Fibroblast of the aortic adventitia (primary cell): ENCODE data around the gene GOLGA8R. TPM values are rescaled to one million over a fixed set of nuclear protein-coding genes. Genes with fewer than 3 reads are reported as not detected.
"Not testable (repeated sequence)": the region's sequence is repeated elsewhere in the genome, so short reads cannot be mapped to it uniquely, and the experiment has no call there.

Experiments
- DNase-seq: peaks from one replicate; pipeline ENCODE4 v3.0.0-alpha.2; 2010; ENCODE audit warnings: low read depth
- H3K4me3 ChIP-seq: 2 replicates; pipeline ENCODE4 v1.5.1; 2011; ENCODE audit warnings: low read depth, mild to moderate bottlenecking, control low read depth, low read length, moderate library complexity
- small RNA-seq: library from RNA; depleted of rRNA; stranded (forward); fragments of <200 nt; gene quantifications from one replicate; pipeline ENCODE3, GENCODE V24; 2012
- total RNA-seq: library from RNA; depleted of rRNA; stranded (reverse); fragments of >200 nt; gene quantifications from 2 replicates; pipeline ENCODE4 v1.2.3, GENCODE V29; 2012; ENCODE audit warnings: low replicate concordance

The GOLGA8R gene
- total RNA-seq, 1 donor = 2.3 TPM

- not testable (repeated sequence) for DNase-seq, H3K4me3 ChIP-seq
These were observed 53.1 kb downstream of the GOLGA8R start for GRCh38 chr15:30360990-30361389.

DNA sequence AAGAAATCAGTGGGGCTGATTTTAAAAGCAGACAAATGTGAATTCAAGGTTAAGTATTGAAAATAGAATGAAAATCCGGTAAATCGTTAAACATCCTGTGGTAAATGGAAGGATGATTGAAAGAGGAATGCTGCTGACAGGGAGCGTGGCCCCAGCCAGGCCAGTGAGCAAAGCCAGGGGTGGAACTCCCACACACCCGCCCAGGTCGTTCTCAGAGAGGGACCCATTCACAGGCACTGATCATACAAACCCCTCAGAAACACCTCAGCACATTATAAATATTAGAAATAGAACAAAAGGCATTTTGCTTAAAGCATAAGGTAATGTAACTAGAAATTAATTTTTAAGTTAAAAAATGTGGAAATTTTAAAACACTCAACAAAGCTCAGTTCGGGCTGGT lies 59.0 kb downstream of the GOLGA8R start:
- H3K4me3 ChIP-seq, DNase-seq: not testable (repeated sequence)

Small RNA genes lying within 50 kb of the gene (small RNA-seq; reads per million reads assigned to genes)
- gene AC019322.2 (not detected), gene RF00019 (not detected), gene RF00096 (not detected), gene RN7SL196P (not detected)

Other genes with a start within 250 kb of the GOLGA8R start
- 0.16 and 0.72 TPM in 2 replicates for gene CHRFAM7A, start 20.7 kb downstream of the GOLGA8R start, total RNA-seq
- gene GOLGA8Q, start 137.8 kb upstream of the GOLGA8R start, total RNA-seq = 1.1 TPM in 1 of 2 replicates, not detected in the other
- 0.63 TPM in 1 of 2 replicates, not detected in the other for gene GOLGA8H, start 189.8 kb upstream of the GOLGA8R start, total RNA-seq